ENCODE results near the gene RBMS1. TPM values are rescaled to one million over a fixed set of nuclear protein-coding genes. Genes with fewer than 3 reads are reported as not detected.
A peak's percentile ranks its signal among the peaks of the same experiment; 100 is the strongest.
"Not testable (repeated sequence)": the region's sequence is repeated elsewhere in the genome, so short reads cannot be mapped to it uniquely, and the experiment has no call there.

The RBMS1 gene
- polyA plus RNA-seq, 1 donor from 2014 or later = 19.2 TPM

DNA sequence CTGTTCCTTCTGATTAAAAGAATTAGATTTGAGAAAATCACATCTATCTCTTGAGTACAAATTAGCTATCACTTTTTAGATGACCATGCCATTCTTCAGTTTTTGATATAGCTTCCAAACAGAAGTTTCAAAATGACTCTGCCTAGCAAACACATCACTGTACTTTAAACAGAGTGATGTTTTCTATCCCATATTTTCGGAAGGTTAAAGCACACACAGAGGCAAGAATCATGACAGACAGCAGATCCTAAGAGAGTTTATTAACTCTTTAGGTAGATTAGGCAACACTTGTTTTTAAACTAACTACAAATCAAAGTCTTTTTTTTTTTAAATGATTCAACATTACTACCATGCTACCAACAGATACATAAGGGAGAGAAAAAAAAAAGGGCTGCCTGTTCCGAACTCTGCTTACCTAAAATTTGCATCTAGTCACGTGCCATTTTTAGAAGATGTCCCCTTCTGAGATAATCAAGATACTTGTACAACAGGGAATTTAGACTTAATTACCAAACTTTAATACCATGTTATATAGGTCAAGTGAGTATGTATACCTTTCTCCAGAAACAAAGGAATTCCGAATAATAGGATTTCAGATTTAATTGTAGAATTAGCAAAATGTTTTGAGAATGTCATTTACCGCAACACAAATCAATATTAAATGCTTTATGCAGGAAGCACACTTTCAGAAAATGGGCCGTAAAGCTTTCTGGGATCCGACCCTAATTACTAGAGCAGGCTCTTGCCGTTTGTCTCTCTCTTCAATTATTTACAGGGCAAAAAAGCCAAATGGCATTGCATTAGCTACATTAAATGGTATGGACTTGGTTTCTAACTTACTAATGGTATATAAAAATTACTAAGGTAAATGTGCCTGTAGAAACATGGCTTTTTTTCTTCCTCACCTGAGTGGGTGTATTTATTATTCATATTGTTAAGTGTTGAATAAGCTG, 2.6 kb downstream of the RBMS1 start:
- no peaks in the 10 kb centered on the region for H3K36me3 Mint-ChIP-seq
- H3K4me3 Mint-ChIP-seq = peak overlapping the region in 2 of 4 donors; percentile 4 to 81
- peaks cover 28% of the 10 kb centered on the region for H3K27me3 Mint-ChIP-seq
- H3K27ac Mint-ChIP-seq = no peak overlapping the region
- peaks cover 2 to 6% (median 5%) of the 10 kb centered on the region in 3 donors for H3K4me1 Mint-ChIP-seq
- H3K9me3 Mint-ChIP-seq = no peaks in the 10 kb centered on the region

DNA sequence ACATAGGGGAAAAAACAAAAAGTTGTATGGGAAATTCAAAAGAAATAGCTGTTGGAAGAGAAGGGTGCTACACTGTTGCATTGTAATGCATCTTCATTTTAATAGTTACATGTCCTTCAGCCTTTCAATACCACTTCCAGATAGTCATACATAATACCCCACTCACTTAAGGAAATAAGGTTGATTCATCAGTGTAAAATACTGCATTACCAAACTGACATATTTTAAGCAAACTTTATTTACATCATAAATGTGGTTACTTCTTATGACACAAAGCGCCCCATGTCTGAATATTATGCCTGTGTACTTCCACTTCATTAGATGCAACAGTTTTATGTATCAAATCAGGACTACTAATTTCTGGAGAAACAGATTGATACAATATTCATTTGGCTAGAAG, 4.5 kb downstream of the RBMS1 start:
- H3K36me3 Mint-ChIP-seq = no peaks in the 10 kb centered on the region
- no peaks in the 10 kb centered on the region for H3K9me3 Mint-ChIP-seq
- H3K4me1 Mint-ChIP-seq = peaks cover 2 to 5% (median 4%) of the 10 kb centered on the region in 3 donors
- peak overlapping the region in 1 of 4 donors; percentile 12 for H3K4me3 Mint-ChIP-seq
- H3K27ac Mint-ChIP-seq = no peak overlapping the region
- H3K27me3 Mint-ChIP-seq = peaks cover 20% of the 10 kb centered on the region

DNA sequence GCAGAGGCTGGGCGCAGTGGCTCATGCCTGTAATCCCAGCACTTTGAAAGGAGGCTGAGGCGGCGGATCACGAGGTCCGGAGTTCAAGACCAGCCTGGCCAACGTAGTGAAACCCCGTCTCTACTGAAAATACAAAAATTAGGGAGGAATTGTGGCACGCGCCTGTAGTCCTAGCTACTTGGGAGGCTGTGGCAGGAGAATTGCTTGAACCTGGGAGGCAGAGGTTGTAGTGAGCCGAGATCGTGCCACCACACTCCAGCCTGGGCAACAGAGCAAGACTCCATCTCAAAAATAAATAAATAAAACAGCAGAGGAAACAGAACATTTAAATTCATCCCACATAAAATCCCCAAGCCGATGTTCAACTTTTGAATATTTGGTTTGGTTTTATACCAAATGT, 5.3 kb downstream of the RBMS1 start:
- not testable (repeated sequence) for H3K9me3 Mint-ChIP-seq, H3K4me3 Mint-ChIP-seq, H3K36me3 Mint-ChIP-seq, H3K27ac Mint-ChIP-seq, H3K4me1 Mint-ChIP-seq
- peaks cover 20% of the 10 kb centered on the region for H3K27me3 Mint-ChIP-seq

DNA sequence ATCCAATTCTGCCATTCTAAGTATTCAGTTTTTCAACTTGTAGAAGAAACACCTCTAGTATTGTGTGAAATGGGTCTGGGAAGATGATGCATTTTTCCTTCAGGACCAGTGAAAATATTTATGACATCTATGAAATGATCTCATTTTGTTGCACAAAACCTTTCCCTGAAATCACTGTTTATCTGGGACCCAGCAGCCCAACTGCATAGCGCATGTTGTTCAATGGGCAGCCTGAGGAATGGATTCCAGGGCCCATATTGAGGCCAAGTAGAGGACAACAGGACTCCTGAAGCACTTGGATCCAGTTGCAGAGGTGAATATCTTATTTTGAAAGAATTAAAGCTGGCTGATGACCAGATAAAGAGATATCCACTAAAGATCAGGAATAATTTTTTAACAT, 7.3 kb downstream of the RBMS1 start:
- H3K4me1 Mint-ChIP-seq = no peaks in the 10 kb centered on the region
- H3K9me3 Mint-ChIP-seq = no peaks in the 10 kb centered on the region
- H3K27ac Mint-ChIP-seq = no peak overlapping the region
- no peaks in the 10 kb centered on the region for H3K36me3 Mint-ChIP-seq
- H3K27me3 Mint-ChIP-seq = peaks cover 12% of the 10 kb centered on the region
- H3K4me3 Mint-ChIP-seq = no peak overlapping the region

- no peaks in the 10 kb centered on the region for H3K4me1 Mint-ChIP-seq
These were observed 8.6 kb downstream of the RBMS1 start for GRCh38 chr2:160484859-160485520.

DNA sequence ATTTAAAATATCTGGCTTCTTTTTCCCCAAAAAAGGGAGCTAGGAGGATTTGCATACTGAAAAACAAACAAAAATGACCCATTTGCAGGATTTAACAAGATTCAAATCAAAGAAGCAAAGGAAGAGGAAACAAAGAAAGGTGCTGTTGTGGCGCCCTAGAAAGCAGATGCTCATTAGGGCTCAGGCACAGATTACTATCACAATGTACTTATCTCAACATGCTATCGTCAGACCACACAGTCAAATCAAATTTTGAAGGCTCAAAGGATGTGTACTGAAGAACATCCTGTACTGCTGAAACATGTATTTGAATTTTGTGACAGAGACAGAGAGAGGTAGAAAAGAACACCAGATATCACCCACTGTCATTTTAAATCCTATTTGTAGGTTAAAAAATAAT, 10.9 kb downstream of the RBMS1 start:
- Mint-ChIP-seq H3K27ac (no peak overlapping the region), H3K27me3 (peaks cover 8% of the 10 kb centered on the region), H3K4me3 (no peak overlapping the region)

More at GRCh38 chr2:160484859-160485520, 8.6 kb downstream of the RBMS1 start:
- no peaks in the 10 kb centered on the region for H3K9me3 Mint-ChIP-seq
- peak overlapping the region in 1 of 4 donors; percentile 21 for H3K4me3 Mint-ChIP-seq
- no peaks in the 10 kb centered on the region for H3K36me3 Mint-ChIP-seq
- no peak overlapping the region for H3K27ac Mint-ChIP-seq
- peaks cover 5% of the 10 kb centered on the region for H3K27me3 Mint-ChIP-seq

DNA sequence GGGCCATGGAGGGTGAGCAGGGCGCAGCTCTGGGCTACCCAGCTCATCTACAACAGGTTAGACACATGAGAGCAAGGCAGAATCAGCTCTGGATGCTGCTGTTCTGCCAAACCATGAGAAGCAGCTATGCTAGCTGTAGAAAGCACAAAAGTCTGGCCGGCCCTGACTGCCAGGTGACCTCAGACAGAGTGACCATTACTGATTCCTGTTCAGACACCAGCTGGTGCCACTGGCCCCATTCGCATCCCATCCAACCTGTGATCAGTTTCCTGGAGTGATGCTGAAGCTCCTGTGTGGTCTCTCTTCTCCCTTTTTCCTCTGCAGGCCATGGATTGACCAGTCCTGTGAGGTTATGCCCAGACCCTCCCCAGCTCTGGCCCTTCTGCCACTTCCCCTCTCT, 14.3 kb downstream of the RBMS1 start:
- peaks cover 2% of the 10 kb centered on the region for H3K36me3 Mint-ChIP-seq
- H3K4me3 Mint-ChIP-seq = no peak overlapping the region
- no peaks in the 10 kb centered on the region for H3K4me1 Mint-ChIP-seq
- no peak overlapping the region for H3K27ac Mint-ChIP-seq
- peaks cover 15% of the 10 kb centered on the region for H3K27me3 Mint-ChIP-seq
- no peaks in the 10 kb centered on the region for H3K9me3 Mint-ChIP-seq

More for the DNA sequence above, 10.9 kb downstream of the RBMS1 start:
- H3K36me3 Mint-ChIP-seq = peaks cover 2% of the 10 kb centered on the region
- H3K9me3 Mint-ChIP-seq = no peaks in the 10 kb centered on the region
- no peaks in the 10 kb centered on the region for H3K4me1 Mint-ChIP-seq

- Mint-ChIP-seq H3K36me3 (peaks cover 2% of the 10 kb centered on the region), H3K4me3 (no peak overlapping the region), H3K4me1 (no peaks in the 10 kb centered on the region)
These were observed 14.9 kb downstream of the RBMS1 start for GRCh38 chr2:160478660-160479059.

GRCh38 chr2:160477032-160477431, 16.6 kb downstream of the RBMS1 start:
- no peaks in the 10 kb centered on the region for H3K4me1 Mint-ChIP-seq
- H3K4me3 Mint-ChIP-seq = no peak overlapping the region
- H3K27me3 Mint-ChIP-seq = peaks cover 17% of the 10 kb centered on the region
- H3K36me3 Mint-ChIP-seq = peaks cover 2% of the 10 kb centered on the region
- no peaks in the 10 kb centered on the region for H3K9me3 Mint-ChIP-seq
- no peak overlapping the region for H3K27ac Mint-ChIP-seq

More at GRCh38 chr2:160478660-160479059, 14.9 kb downstream of the RBMS1 start:
- H3K9me3 Mint-ChIP-seq = no peaks in the 10 kb centered on the region
- H3K27me3 Mint-ChIP-seq = peaks cover 15% of the 10 kb centered on the region
- no peak overlapping the region for H3K27ac Mint-ChIP-seq

DNA sequence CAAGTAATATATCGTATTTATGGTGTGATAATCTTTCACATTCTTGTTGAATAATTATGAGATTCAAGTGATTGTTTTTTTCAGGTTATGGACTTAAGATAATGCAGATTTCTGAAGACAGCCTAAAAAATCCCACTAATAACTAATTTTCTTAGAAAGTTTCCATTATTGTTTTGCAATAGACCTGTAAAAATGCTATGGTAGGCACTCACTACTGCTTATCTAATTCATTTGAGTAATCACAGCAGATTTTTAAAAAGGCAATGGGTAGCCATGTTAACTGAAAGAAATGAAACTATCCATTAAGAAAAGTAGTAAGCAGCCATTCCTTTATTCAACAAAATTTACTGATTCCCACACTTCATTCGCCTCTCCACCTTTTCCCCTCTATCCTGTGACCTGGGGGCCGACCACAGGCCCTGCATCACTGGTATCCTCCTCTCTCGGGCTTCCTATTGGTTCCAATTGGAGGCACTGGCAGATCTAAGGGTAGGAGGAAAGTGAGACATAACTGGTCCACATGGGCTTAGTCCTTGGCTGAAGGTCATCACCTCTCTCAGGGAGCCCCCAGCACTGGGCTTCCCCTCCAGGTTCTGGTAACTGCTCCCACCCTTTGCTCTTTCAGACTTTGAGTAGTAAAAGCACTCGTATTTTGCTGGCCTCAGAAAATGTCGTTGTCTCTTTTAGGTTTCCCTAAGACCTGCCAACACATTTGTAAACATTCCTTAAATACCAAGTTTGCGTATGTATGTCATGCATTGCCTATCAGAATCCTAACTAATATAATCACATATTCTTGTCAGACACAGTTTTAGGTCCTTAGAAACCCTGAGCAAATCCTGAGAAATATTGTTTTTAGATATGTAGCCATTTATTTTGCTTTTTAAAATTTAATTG, 18.5 kb downstream of the RBMS1 start:
- Mint-ChIP-seq H3K9me3 (no peaks in the 10 kb centered on the region), H3K36me3 (peaks cover 2% of the 10 kb centered on the region), H3K27ac (no peak overlapping the region), H3K4me1 (no peaks in the 10 kb centered on the region), H3K27me3 (peaks cover 19% of the 10 kb centered on the region), H3K4me3 (no peak overlapping the region)

DNA sequence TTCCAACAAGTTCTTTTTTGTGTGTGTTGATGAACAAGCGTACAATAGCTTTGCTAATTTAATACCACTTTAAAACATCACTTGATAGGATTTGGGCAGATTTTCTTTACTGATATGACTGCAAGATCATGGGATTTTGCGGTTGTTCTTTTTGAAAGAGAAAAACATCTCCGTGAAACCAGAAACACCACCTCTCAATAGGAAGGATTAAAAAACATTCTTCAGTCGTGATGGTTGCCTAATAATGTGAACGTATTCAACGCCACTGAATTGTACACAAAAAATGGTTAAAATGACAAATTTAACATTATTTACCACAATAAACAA, 19.3 kb downstream of the RBMS1 start:
- no peaks in the 10 kb centered on the region for H3K4me1 Mint-ChIP-seq
- H3K9me3 Mint-ChIP-seq = no peaks in the 10 kb centered on the region
- H3K27ac Mint-ChIP-seq = no peak overlapping the region
- H3K27me3 Mint-ChIP-seq = peaks cover 21% of the 10 kb centered on the region
- peaks cover 2% of the 10 kb centered on the region for H3K36me3 Mint-ChIP-seq
- no peak overlapping the region for H3K4me3 Mint-ChIP-seq

GRCh38 chr2:160473468-160474318, 19.9 kb downstream of the RBMS1 start:
- Mint-ChIP-seq H3K4me1 (no peaks in the 10 kb centered on the region), H3K36me3 (no peaks in the 10 kb centered on the region), H3K27ac (no peak overlapping the region), H3K9me3 (no peaks in the 10 kb centered on the region), H3K4me3 (no peak overlapping the region), H3K27me3 (peaks cover 21% of the 10 kb centered on the region)

- Mint-ChIP-seq H3K9me3 (no peaks in the 10 kb centered on the region), H3K4me3 (no peak overlapping the region), H3K36me3 (no peaks in the 10 kb centered on the region), H3K27ac (no peak overlapping the region), H3K27me3 (peaks cover 19% of the 10 kb centered on the region), H3K4me1 (no peaks in the 10 kb centered on the region)
These were observed 20.8 kb downstream of the RBMS1 start for GRCh38 chr2:160472839-160473251.

GRCh38 chr2:160471950-160472349, 21.7 kb downstream of the RBMS1 start:
- H3K9me3 Mint-ChIP-seq = no peaks in the 10 kb centered on the region
- H3K4me3 Mint-ChIP-seq = no peak overlapping the region
- H3K36me3 Mint-ChIP-seq = no peaks in the 10 kb centered on the region
- H3K27me3 Mint-ChIP-seq = peaks cover 15% of the 10 kb centered on the region
- H3K4me1 Mint-ChIP-seq = no peaks in the 10 kb centered on the region
- H3K27ac Mint-ChIP-seq = no peak overlapping the region
